CD4-positive, alpha-beta T cell (primary cell): Measurements from ENCODE around the gene TNXB. TPM values are rescaled to one million over a fixed set of nuclear protein-coding genes. Genes with fewer than 3 reads are reported as not detected.

Experiments
- ATAC-seq: fragments of 200-7000 bp; cut with Tn5 transposase; one replicate; pipeline ENCODE4 v1.10.0; 2022; ENCODE audit warnings: mild to moderate bottlenecking; ENCODE audit not compliant: poor library complexity
- CTCF ChIA-PET: fragments of 350-600 bp; sonication (Branson Sonifier 250); formaldehyde crosslinking; loops from one replicate; lab custom pipeline; 2021; ENCODE audit warnings: antibody characterized with exemption, inconsistent platforms; lab: Charles Lee
- POLR2A ChIA-PET: fragments of 350-600 bp; sonication (Branson Sonifier 250); formaldehyde crosslinking; loops from one replicate; lab custom pipeline; 2021; ENCODE audit warnings: antibody characterized with exemption, inconsistent platforms; lab: Charles Lee
- DNase-seq, 14 experiments: peaks; one replicate each; pipeline ENCODE4 v3.0.0-alpha.2; 2013 to 2020; ENCODE audit warnings: mixed read lengths in 2 of 14
- H3K27ac ChIP-seq, 2 donors: one replicate each; pipeline versions ENCODE4 v1.5.1 to v1.7.0; 2013; ENCODE audit warnings: low read length in 2 of 2, low read depth in 1 of 2, mild to moderate bottlenecking in 1 of 2
- H3K27me3 ChIP-seq, 2 experiments: 1 replicate in 1 of 2; 2 replicates in 1 of 2; pipeline versions ENCODE4 v1.6.1 to v1.7.0; 2013; ENCODE audit warnings: low read length in 2 of 2, control low read depth in 1 of 2, mild to moderate bottlenecking in 1 of 2, moderate library complexity in 1 of 2; ENCODE audit not compliant: insufficient read depth in 2 of 2, control insufficient read depth in 1 of 2
- H3K36me3 ChIP-seq: one replicate; pipeline ENCODE4 v1.6.1; 2013; ENCODE audit warnings: low read length, control low read depth; ENCODE audit not compliant: insufficient read depth
- H3K4me1 ChIP-seq: one replicate; pipeline ENCODE4 v1.6.1; 2013; ENCODE audit warnings: low read length, control low read depth; ENCODE audit not compliant: insufficient read depth
- H3K4me3 ChIP-seq: one replicate; pipeline ENCODE4 v1.5.1; 2013; ENCODE audit warnings: mild to moderate bottlenecking, low read length, moderate library complexity
- H3K9me3 ChIP-seq, 2 experiments: 1 replicate in 1 of 2; 2 replicates in 1 of 2; pipeline versions ENCODE4 v1.6.1 to v1.7.0; 2013; ENCODE audit warnings: low read length in 2 of 2, mild to moderate bottlenecking in 2 of 2, control low read depth in 1 of 2, moderate library complexity in 1 of 2; ENCODE audit not compliant: control insufficient read depth in 1 of 2, insufficient read depth in 1 of 2
- H3K27ac Mint-ChIP-seq: one replicate; pipeline ENCODE4 v1.8.0; 2020; ENCODE audit warnings: mixed read lengths
- H3K27me3 Mint-ChIP-seq: one replicate; pipeline ENCODE4 v1.8.0; 2021; ENCODE audit warnings: mixed read lengths
- H3K36me3 Mint-ChIP-seq: one replicate; pipeline ENCODE4 v1.8.0; 2021; ENCODE audit warnings: low read depth, mixed read lengths
- H3K4me1 Mint-ChIP-seq: one replicate; pipeline ENCODE4 v1.8.0; 2021; ENCODE audit warnings: low read depth, mixed read lengths
- H3K4me3 Mint-ChIP-seq: one replicate; pipeline ENCODE4 v1.8.0; 2020; ENCODE audit warnings: mild to moderate bottlenecking, mixed read lengths
- H3K9me3 Mint-ChIP-seq: one replicate; pipeline ENCODE4 v1.8.0; 2020; ENCODE audit warnings: mixed read lengths
- intact Hi-C, 2 experiments: fragments of 100-400 bp; cut with DNase I in 1 of 2; cut with micrococcal nuclease in 1 of 2; formaldehyde crosslinking; loops; one replicate each; pipeline versions ENCODE4 v1.15.1 to v1.9.0; 2023 to 2025; cut with DNase I, micrococcal nuclease
- total RNA-seq, 174 experiments: library from RNA in 2 of 174; stranded (reverse) in 2 of 174; gene quantifications; one replicate each; pipeline ENCODE4 v1.2.3 and lab custom pipeline; 2021 to 2026
- TF ChIP-seq, protein P1 (sequence below): fragments of 200-600 bp; IDR thresholded peaks from one replicate; pipeline ENCODE4 v1.8.0; 2022; ENCODE audit warnings: antibody characterized with exemption, mild to moderate bottlenecking

Gene TNXB
- total RNA-seq, 2 experiments from 2014 or later: 8.3 to 9.0 TPM

DNA sequence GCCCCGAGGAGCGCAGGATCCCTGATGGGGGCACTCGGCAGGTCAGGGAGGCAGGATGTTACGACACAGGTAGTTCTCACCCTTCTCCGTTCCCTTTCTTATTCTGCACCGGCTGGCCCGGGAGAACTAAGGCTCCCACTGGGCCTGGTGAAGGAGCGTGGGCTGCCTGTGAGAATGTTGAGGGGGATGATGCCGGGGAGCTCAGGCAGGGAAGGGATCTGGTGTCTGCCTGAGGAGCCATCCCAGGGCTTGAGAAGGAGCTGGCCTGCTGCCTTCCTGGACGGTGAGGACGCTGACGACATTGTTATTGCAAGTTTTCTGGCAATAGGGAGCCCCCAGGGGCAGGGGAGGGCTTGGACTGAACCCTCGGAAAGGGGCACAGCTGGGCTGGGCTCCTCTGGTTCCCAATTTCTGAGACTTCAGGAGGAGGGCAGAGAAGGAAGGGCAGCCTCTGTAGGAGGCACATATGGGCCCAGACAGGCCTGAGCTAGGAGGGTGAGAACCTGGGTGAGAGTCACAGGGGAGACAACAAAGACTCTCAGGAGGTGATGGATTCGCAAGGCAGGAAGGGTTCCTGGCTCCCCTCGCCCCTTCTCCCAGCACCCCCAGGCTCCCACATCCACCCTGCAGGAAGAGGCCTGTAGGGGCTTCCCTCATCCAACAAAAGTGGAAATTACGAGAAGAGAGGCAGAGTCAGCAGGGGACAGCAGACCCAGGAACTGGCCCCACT lies 38.2 kb downstream of the TNXB start:
- Mint-ChIP-seq H3K4me3 (no peak overlapping the region), H3K27ac (no peak overlapping the region), H3K36me3 (no peaks in the 10 kb centered on the region), H3K4me1 (no peaks in the 10 kb centered on the region), H3K9me3 (no peaks in the 10 kb centered on the region), H3K27me3 (no peaks in the 10 kb centered on the region)
- no peaks in the 10 kb centered on the region for H3K9me3 ChIP-seq
- H3K4me3 ChIP-seq: no peak overlapping the region
- intact Hi-C loops: no loop called here
- ATAC-seq (no peak), DNase-seq (no peak)
- no peaks in the 10 kb centered on the region for H3K4me1 ChIP-seq
- no peak overlapping the region for H3K27ac ChIP-seq
- ChIA-PET POLR2A (no interaction called here), CTCF (no interaction called here)
- TF ChIP-seq, protein P1, sequence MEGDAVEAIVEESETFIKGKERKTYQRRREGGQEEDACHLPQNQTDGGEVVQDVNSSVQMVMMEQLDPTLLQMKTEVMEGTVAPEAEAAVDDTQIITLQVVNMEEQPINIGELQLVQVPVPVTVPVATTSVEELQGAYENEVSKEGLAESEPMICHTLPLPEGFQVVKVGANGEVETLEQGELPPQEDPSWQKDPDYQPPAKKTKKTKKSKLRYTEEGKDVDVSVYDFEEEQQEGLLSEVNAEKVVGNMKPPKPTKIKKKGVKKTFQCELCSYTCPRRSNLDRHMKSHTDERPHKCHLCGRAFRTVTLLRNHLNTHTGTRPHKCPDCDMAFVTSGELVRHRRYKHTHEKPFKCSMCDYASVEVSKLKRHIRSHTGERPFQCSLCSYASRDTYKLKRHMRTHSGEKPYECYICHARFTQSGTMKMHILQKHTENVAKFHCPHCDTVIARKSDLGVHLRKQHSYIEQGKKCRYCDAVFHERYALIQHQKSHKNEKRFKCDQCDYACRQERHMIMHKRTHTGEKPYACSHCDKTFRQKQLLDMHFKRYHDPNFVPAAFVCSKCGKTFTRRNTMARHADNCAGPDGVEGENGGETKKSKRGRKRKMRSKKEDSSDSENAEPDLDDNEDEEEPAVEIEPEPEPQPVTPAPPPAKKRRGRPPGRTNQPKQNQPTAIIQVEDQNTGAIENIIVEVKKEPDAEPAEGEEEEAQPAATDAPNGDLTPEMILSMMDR: no peak
- H3K27me3 ChIP-seq: no peaks in the 10 kb centered on the region
- H3K36me3 ChIP-seq: no peaks in the 10 kb centered on the region

DNA sequence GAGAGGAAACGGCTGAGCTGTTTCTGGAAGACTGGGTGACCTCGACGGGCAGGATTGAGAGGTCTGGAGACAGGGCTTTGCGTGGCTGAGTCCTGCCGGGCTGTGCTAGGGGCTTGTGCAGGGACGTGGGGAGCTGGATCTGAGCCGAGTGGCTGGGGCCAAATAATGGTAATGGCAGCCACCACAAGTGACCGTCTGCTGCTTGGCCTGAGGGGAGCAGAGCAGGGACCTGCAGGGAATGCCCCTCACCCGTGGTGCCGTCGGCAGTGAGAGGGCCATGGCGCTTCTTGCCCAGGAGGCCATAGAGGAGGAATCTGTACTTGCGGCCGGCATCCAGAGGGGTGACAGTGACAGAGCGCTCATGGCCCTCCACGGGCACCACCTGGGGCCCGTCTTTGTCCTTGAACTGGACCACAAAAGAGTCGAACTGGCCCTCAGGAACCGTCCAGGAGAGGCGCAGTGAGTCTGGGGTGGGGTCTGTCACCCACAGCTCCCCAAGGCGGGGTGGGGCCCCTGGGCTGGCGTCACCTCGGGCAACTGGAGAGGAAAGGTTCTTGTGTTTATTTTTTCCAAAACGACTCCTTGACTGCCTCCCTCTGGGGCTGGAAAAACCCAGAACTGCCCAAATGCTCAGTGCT lies 39.1 kb downstream of the TNXB start:
- Histone ChIP-seq H3K4me3 (no peak overlapping the region), H3K27ac (no peak overlapping the region), H3K27me3 (no peaks in the 10 kb centered on the region), H3K36me3 (no peaks in the 10 kb centered on the region), H3K9me3 (no peaks in the 10 kb centered on the region), H3K4me1 (no peaks in the 10 kb centered on the region)
- Mint-ChIP-seq H3K4me1 (no peaks in the 10 kb centered on the region), H3K9me3 (no peaks in the 10 kb centered on the region), H3K27me3 (no peaks in the 10 kb centered on the region), H3K4me3 (no peak overlapping the region), H3K27ac (no peak overlapping the region), H3K36me3 (no peaks in the 10 kb centered on the region)
- intact Hi-C loops: no loop called here
- CTCF ChIA-PET: no interaction called here
- no peak for DNase-seq
- POLR2A ChIA-PET: no interaction called here
- TF ChIP-seq, protein P1: no peak
- ATAC-seq: no peak

DNA sequence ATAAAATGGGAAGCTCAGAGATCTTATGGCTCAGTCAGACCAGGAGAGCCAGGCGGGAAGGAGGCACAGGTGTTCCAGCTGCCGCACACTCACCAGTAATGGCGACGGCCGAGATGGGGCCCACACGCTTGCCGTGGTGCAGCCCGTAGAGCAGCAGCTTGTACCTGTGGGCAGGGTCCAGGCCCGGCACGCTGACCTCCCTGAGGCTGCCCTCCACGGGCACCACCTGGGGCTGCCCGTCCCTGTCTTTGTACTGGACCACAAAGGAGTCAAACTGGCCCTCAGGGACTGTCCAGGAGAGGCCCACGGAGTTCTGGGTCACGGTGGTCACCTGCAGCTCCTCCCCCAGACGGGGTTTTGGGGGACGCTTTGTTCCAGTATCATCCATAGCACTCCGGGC lies 39.7 kb downstream of the TNXB start:
- Histone ChIP-seq H3K4me1 (no peaks in the 10 kb centered on the region), H3K27ac (no peak overlapping the region), H3K27me3 (no peaks in the 10 kb centered on the region), H3K9me3 (no peaks in the 10 kb centered on the region), H3K36me3 (no peaks in the 10 kb centered on the region), H3K4me3 (no peak overlapping the region)
- H3K4me1 Mint-ChIP-seq: no peaks in the 10 kb centered on the region
- no peak overlapping the region for H3K4me3 Mint-ChIP-seq
- POLR2A ChIA-PET: no interaction called here
- ATAC-seq (no peak), DNase-seq (no peak)
- no peaks in the 10 kb centered on the region for H3K9me3 Mint-ChIP-seq
- TF ChIP-seq, protein P1: no peak
- CTCF ChIA-PET: no interaction called here
- no peaks in the 10 kb centered on the region for H3K27me3 Mint-ChIP-seq
- intact Hi-C loops: no loop called here
- H3K27ac Mint-ChIP-seq: no peak overlapping the region
- no peaks in the 10 kb centered on the region for H3K36me3 Mint-ChIP-seq
